Left colon (tissue), 2 donors: ENCODE data around the gene INPP4A. TPM values are rescaled to one million over a fixed set of nuclear protein-coding genes. Genes with fewer than 3 reads are reported as not detected.
"Not testable (repeated sequence)": the region's sequence is repeated elsewhere in the genome, so short reads cannot be mapped to it uniquely, and the experiment has no call there.

Experiments used
- ATAC-seq: fragments of 200-7000 bp; cut with Tn5 transposase; one replicate; pipeline ENCODE4 v1.9.1; 2020; ENCODE audit warnings: mild to moderate bottlenecking, moderate library complexity
- DNase-seq, 2 donors: peaks; one replicate each; pipeline ENCODE4 v3.0.0-alpha.2; 2020
- intact Hi-C, 2 donors: fragments of 100-400 bp; cut with DNase I in 1 of 2; cut with micrococcal nuclease in 1 of 2; formaldehyde crosslinking; loops; one replicate each; pipeline versions ENCODE4 v1.11.2 to v1.14.0; 2022; cut with DNase I, micrococcal nuclease
- total RNA-seq, 2 donors: library from RNA; stranded (reverse); fragmentation: NEBNext Ultra II Directional; extraction: Animal tissue kit (Norgen Biotek cat#: 25700); gene quantifications; one replicate each; pipeline ENCODE4 v1.2.1, GENCODE V29; 2021
- donor health status: DM: no; HTN: no; CAD: no.
- donor health status: DM: yes; HTN: yes; CAD: no.

Gene INPP4A
- total RNA-seq, 2 donors from 2014 or later = 14.3 to 19.1 TPM

GRCh38 chr2:98586551-98587140 is 142.0 kb downstream of the INPP4A start:
- intact Hi-C loops = no loop called here

GRCh38 chr2:98588880-98589431 is 144.3 kb downstream of the INPP4A start:
- intact Hi-C loops = no loop called here
- DNase-seq = no peak
- ATAC-seq = no peak

More at GRCh38 chr2:98586551-98587140, 142.0 kb downstream of the INPP4A start:
- ATAC-seq (no peak), DNase-seq (no peak)

- DNase-seq (no peak), ATAC-seq (no peak)
- intact Hi-C loops = no loop called here
Measured at GRCh38 chr2:98589489-98589888, 144.8 kb downstream of the INPP4A start.

GRCh38 chr2:98592565-98592964 is 147.9 kb downstream of the INPP4A start:
- intact Hi-C loops = no loop called here
- peak; percentile 7 for ATAC-seq
- DNase-seq = no peak

- ATAC-seq, DNase-seq, intact Hi-C loops: not testable (repeated sequence)
Measured at GRCh38 chr2:98594665-98595064, 150.0 kb downstream of the INPP4A start.

GRCh38 chr2:98598781-98599428 is 154.2 kb downstream of the INPP4A start:
- intact Hi-C loops = no loop called here
- ATAC-seq (no peak), DNase-seq (no peak)

- intact Hi-C loops = no loop called here
- ATAC-seq = peak; percentile 89
- no peak for DNase-seq
Measured at GRCh38 chr2:98601532-98602132, 157.0 kb downstream of the INPP4A start.

GRCh38 chr2:98604547-98604946 is 159.9 kb downstream of the INPP4A start:
- intact Hi-C loops = no loop called here
- no peak for ATAC-seq

GRCh38 chr2:98605076-98605475 is 160.4 kb downstream of the INPP4A start:
- intact Hi-C loops = no loop called here
- ATAC-seq = no peak
- DNase-seq = no peak

More at GRCh38 chr2:98604547-98604946, 159.9 kb downstream of the INPP4A start:
- DNase-seq = no peak

GRCh38 chr2:98606431-98606830 is 161.8 kb downstream of the INPP4A start:
- no peak for ATAC-seq
- intact Hi-C loops = no loop called here
- DNase-seq = no peak

- ATAC-seq (no peak), DNase-seq (no peak)
- intact Hi-C loops = no loop called here
Measured at GRCh38 chr2:98607104-98607503, 162.4 kb downstream of the INPP4A start.

GRCh38 chr2:98607741-98608115 is 163.1 kb downstream of the INPP4A start:
- DNase-seq (no peak), ATAC-seq (peak; percentile 26)
- intact Hi-C loops = no loop called here

- ATAC-seq = peak; percentile 94
- peak; percentile 87 to 93 for DNase-seq
- intact Hi-C loops = no loop called here
Measured at GRCh38 chr2:98608116-98608961, 163.7 kb downstream of the INPP4A start, which contains the start of the genes COA5 and UNC50. Gene COA5, minus strand, starts transcription at chr2:98608512. Its CDS starts 107 bp downstream, at chr2:98608405. Gene UNC50, plus strand, starts transcription at chr2:98608589. Its CDS starts 1,171 bp downstream, at chr2:98609760.

- ATAC-seq = peak; percentile 62
- peak in 1 of 2 donors; percentile 47 for DNase-seq
- intact Hi-C loops = no loop called here
Measured at GRCh38 chr2:98608962-98609604, 164.4 kb downstream of the INPP4A start.

GRCh38 chr2:98614024-98614739 is 169.5 kb downstream of the INPP4A start:
- DNase-seq = no peak
- intact Hi-C loops = no loop called here
- ATAC-seq = no peak

GRCh38 chr2:98615481-98615880 is 170.8 kb downstream of the INPP4A start:
- intact Hi-C loops = no loop called here
- DNase-seq (no peak), ATAC-seq (peak; percentile 12)

GRCh38 chr2:98617149-98617548 is 172.5 kb downstream of the INPP4A start:
- DNase-seq = no peak
- ATAC-seq = peak; percentile 10
- intact Hi-C loops = no loop called here

- intact Hi-C loops = no loop called here
- DNase-seq (no peak), ATAC-seq (peak; percentile 13)
Measured at GRCh38 chr2:98623657-98624056, 179.0 kb downstream of the INPP4A start.
